Measurements from ENCODE around the gene PLXDC2. TPM values are rescaled to one million over a fixed set of nuclear protein-coding genes. Genes with fewer than 3 reads are reported as not detected.

Gene PLXDC2
- total RNA-seq, 2 experiments from 2014 or later, result 0.04 TPM; not detected in 1

DNA sequence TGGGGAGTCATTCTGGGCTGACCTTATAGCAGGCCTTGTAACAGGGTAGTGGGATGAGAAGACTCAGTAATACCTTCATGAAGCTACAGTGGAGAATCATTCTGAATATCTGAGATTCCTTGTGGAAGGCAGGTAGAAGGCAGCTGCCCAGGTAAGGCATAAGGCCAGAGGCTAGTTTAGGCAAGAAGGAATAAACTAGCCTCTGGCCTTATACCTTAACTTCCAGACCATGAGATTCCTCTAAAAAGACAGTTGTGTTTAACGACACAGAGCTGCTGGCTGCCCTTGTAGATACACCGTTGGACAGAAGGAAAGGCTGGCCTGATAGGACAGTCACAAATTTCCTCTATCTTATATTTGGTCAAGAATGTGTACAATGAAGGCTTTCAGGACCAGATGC, 268.2 kb downstream of the PLXDC2 start:
- Mint-ChIP-seq H3K27me3 (no peaks in the 10 kb centered on the region), H3K4me1 (no peaks in the 10 kb centered on the region), H3K27ac (no peak overlapping the region), H3K9me3 (peaks cover 2% of the 10 kb centered on the region), H3K36me3 (no peaks in the 10 kb centered on the region), H3K4me3 (no peak overlapping the region)
- DNase-seq, result no peak

DNA sequence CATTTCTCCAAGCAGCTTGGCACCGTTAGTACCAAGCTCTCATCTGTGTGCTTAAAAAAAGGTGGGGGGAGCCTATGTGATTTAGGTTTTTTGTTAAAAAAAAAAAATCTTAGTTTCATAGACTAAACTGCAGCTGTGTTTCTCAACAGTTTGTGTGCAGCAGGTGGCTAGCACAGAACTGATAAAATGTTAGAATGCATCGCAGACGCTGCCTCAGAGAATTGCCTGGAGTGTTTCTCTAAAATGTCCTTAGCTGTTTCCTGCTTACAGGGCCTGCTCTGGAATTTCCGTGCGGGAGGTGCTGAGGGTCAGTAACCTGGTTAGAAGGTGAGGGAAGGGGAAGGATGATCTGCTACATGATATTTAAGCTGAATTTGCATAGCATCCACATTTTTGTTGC, 268.9 kb downstream of the PLXDC2 start:
- H3K36me3 Mint-ChIP-seq, result no peaks in the 10 kb centered on the region

DNA sequence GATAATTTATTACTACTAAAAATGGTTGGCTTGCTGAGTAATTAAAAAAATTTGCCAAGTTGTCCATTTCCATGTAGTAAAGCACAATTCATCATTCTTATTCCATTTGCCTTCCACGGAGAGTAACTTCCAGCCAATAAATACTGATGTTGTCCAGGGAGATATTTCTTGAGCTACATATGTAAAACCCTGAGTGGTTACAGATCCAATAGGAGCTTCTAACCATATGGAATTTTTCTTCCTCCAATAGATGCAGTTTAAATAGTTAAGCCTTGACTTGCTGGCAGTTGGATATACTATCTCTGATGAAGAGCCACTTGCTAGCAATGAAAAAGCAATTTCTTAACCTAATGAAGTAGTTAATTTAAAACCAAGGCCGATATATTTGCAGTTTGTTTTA, 271.1 kb downstream of the PLXDC2 start:
- Mint-ChIP-seq H3K27ac (no peak overlapping the region), H3K36me3 (no peaks in the 10 kb centered on the region), H3K4me1 (no peaks in the 10 kb centered on the region), H3K9me3 (peaks cover 3% of the 10 kb centered on the region), H3K4me3 (no peak overlapping the region), H3K27me3 (no peaks in the 10 kb centered on the region)
- no peak for DNase-seq

More for the DNA sequence above, 268.9 kb downstream of the PLXDC2 start:
- Mint-ChIP-seq H3K4me3 (no peak overlapping the region), H3K27me3 (no peaks in the 10 kb centered on the region), H3K4me1 (no peaks in the 10 kb centered on the region), H3K9me3 (peaks cover 2% of the 10 kb centered on the region), H3K27ac (no peak overlapping the region)
- DNase-seq, result no peak

DNA sequence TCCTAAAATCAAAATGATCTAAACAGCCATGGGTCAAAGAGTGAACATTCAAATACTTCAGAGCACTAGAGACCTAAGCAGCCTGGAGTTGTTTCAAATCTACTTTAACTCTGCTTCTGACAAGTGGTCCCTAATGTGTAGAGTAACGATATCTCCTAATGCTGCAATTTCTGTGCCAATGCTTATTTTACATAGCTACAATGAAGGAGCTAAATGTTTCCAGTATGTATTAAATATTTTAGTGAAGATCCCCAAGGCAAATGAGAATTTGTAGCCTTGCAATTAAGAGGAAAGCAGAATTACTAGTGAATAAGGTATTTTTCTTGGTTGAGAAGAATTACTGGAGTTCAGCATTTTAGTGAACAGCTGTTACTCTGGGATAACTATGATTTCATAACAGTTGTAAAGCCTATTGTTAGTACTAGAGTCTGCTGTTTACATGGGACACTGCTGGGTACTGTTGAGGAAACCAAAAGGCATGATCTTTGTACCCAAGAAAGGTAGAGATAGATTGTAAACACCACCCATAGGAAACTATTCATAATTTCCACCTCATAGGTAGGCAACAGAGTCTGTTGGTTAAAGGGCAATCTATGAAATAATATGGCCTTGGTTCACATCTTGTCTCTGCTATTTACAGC, 271.9 kb downstream of the PLXDC2 start:
- peaks cover 5% of the 10 kb centered on the region for H3K9me3 Mint-ChIP-seq
- H3K4me3 Mint-ChIP-seq, result no peak overlapping the region
- H3K27ac Mint-ChIP-seq, result no peak overlapping the region
- no peaks in the 10 kb centered on the region for H3K4me1 Mint-ChIP-seq
- H3K27me3 Mint-ChIP-seq, result no peaks in the 10 kb centered on the region
- no peak for DNase-seq
- no peaks in the 10 kb centered on the region for H3K36me3 Mint-ChIP-seq

DNA sequence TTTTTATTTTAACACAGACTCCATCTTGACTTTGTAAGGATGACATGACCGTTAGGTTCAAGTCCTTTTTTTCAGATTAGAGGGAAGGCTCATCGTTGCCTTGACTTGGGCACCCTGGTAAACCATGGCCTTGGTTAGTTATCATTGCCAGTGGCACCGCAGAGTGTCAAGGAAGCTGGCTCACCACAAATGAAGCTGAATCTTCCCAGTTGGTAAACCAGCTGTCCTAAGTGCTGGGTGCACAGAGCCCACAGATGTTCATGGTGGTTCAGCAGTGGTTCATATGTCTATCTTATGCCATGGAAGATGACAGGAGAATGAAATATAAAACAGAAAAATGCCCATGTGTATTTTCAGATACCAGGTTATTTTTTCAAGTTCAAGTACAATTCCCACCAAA, 273.6 kb downstream of the PLXDC2 start:
- Mint-ChIP-seq H3K9me3 (peaks cover 5% of the 10 kb centered on the region), H3K27me3 (no peaks in the 10 kb centered on the region), H3K36me3 (no peaks in the 10 kb centered on the region), H3K4me3 (no peak overlapping the region), H3K27ac (no peak overlapping the region), H3K4me1 (no peaks in the 10 kb centered on the region)
- DNase-seq, result no peak

DNA sequence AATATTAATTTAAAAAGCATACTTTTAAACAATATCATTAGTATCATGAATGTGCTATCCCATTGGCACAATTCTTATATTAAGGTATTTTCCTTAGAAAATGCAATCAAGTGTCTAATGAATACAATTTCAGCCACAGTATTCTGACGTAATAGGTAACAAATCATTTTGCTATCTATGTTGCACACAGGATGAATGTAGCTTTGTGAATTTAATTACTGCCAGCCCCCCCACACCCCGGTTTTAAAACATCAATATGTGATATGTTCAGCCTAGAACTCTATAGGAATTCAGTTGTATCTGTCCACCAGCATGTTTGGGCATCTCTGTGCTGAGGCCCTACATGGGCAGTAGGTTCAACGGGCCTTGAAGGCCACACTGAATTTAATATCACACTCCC, 274.6 kb downstream of the PLXDC2 start:
- Mint-ChIP-seq H3K36me3 (no peaks in the 10 kb centered on the region), H3K9me3 (peaks cover 5% of the 10 kb centered on the region)
- DNase-seq, result no peak

DNA sequence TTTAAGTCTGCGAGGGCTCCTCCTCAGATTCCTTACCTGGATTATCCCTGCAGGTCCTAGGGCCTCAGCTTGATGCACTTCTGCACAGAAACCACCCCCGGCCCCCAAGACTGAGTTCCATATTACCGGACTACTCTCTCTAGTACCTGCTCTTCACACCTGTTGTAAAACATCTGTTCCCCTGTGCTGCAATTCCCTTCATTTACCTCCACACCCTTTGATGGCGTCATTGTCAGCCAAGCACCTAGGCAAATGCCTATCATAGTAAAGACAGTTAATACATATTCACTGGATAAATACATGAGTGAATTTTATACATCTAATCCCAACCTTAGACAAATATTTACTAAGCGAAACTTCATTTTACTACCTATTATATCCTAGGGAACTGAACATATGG, 275.5 kb downstream of the PLXDC2 start:
- Mint-ChIP-seq H3K4me1 (no peaks in the 10 kb centered on the region), H3K27me3 (no peaks in the 10 kb centered on the region)

More for the DNA sequence above, 274.6 kb downstream of the PLXDC2 start:
- Mint-ChIP-seq H3K27ac (no peak overlapping the region), H3K4me1 (no peaks in the 10 kb centered on the region), H3K4me3 (no peak overlapping the region), H3K27me3 (no peaks in the 10 kb centered on the region)

DNA sequence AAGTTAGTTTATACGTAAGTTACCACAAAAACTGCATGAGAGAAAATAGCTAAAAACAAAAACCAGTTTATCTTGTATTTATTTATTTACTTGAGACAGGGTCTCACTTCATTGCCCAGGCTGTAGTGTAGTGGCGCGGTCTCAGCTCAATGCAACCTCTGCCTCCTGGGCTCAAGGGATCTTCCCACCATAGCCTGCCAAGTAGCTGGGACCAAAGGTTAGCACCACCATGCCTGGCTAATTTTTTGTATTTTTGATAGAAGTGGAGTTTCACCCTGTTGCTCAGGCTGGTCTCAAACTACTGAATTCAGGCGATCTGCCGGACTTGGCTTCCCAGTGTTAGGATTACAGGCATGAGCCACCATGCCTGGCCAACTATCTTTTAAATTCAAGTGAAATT, 277.4 kb downstream of the PLXDC2 start:
- no peak for DNase-seq
- Mint-ChIP-seq H3K4me1 (no peaks in the 10 kb centered on the region), H3K36me3 (no peaks in the 10 kb centered on the region), H3K27ac (no peak overlapping the region), H3K4me3 (no peak overlapping the region), H3K27me3 (no peaks in the 10 kb centered on the region), H3K9me3 (peaks cover 5% of the 10 kb centered on the region)

More for the DNA sequence above, 275.5 kb downstream of the PLXDC2 start:
- Mint-ChIP-seq H3K27ac (no peak overlapping the region), H3K36me3 (no peaks in the 10 kb centered on the region), H3K9me3 (peaks cover 5% of the 10 kb centered on the region), H3K4me3 (no peak overlapping the region)
- DNase-seq, result no peak

DNA sequence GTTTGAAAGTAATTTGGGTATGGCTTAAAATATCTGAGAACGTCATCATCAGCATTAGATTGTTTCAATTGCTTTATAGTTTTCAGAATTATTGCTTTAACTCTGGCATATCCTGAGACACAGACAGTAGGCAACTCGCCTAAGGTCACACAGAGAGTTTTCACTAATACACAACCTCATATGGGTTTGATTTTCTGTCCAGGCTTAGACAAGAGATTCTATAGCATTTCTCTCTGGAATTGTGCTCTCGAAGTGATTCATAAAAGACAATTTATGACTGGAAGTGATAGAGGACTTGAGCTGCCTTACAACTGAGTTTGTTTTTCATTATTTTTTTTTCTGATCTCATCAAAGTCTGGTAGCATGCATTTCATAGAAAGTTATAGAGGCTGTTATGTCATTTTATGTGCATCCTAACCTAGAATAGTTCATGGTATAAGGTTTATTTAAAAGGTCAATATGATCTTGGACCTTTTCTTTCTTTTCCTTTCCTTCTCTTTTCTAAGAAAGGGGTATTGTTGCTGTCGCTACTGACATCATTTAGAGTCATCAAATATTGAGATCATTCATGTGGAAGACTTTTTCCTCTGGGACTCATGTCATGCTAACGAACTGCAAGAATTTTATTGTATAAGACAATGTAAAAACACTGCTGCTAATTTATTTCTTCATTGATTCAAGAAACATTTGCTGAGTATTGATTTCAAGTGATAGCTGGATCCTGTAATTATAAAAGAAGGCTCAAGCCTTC, 278.2 kb downstream of the PLXDC2 start:
- H3K9me3 Mint-ChIP-seq, result peaks cover 5% of the 10 kb centered on the region
- no peaks in the 10 kb centered on the region for H3K27me3 Mint-ChIP-seq
- no peak overlapping the region for H3K27ac Mint-ChIP-seq
- no peaks in the 10 kb centered on the region for H3K36me3 Mint-ChIP-seq
- no peak for DNase-seq
- H3K4me3 Mint-ChIP-seq, result no peak overlapping the region
- H3K4me1 Mint-ChIP-seq, result no peaks in the 10 kb centered on the region

DNA sequence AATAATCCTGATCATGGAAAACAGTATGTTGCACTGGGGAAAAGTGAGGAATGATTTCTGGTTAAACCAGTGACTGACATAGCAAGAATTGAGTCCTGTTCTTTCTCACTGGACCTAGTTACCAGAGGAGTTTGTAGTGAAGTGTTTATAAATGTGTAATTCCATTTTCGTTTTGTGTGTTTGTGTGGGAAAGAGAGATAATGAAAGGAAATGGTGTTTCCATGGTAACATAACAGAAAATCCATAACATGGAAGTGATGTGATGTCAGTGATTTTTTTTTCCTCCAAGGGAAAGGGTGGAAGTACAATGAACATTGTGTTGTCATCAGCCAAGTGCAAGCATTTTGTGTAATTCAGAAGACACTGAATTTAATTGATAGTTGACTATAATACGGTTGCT, 283.9 kb downstream of the PLXDC2 start:
- Mint-ChIP-seq H3K9me3 (peaks cover 2% of the 10 kb centered on the region), H3K4me1 (no peaks in the 10 kb centered on the region), H3K27me3 (no peaks in the 10 kb centered on the region), H3K27ac (no peak overlapping the region), H3K36me3 (no peaks in the 10 kb centered on the region), H3K4me3 (no peak overlapping the region)
- no peak for DNase-seq

DNA sequence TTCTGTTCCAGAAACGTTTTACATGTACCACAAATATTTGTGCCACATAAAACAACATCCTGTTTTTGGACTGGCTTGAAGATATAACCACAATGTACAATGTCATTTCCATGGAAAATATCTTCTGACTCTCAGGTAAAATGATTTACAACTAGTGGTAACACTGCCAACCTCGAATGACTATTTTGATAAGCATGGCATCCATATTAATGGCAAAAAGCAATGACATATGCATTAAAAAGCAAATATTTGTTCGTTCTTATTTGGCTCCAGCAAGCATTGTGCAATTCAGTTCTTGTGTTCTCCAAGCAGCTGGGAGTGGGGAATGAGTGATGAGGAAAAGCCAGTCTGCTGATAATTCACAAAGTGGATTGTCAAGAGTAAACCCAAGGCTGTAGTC, 289.0 kb downstream of the PLXDC2 start:
- no peak for DNase-seq
- H3K36me3 Mint-ChIP-seq, result no peaks in the 10 kb centered on the region

DNA sequence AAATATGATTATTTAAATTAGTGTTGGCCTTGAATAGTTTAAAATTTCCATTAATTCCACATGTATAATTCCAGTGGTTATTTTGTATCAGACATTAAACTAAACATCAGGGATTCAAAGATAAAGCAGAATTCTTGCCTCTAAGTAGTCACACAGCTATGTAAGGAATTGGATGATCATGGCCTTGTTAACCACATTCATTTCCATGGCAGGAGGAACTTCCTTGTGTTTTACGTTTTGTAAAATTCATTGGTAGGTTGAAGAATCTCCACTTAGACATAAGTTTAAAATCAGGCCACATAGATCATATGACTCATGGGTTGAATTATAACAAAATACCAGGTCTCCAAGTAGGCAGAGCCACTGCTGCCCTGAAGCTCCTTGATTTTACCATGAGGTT, 289.7 kb downstream of the PLXDC2 start:
- H3K9me3 Mint-ChIP-seq, result peaks cover 2% of the 10 kb centered on the region
- no peak overlapping the region for H3K4me3 Mint-ChIP-seq
- no peak for DNase-seq
- no peaks in the 10 kb centered on the region for H3K27me3 Mint-ChIP-seq
- H3K36me3 Mint-ChIP-seq, result no peaks in the 10 kb centered on the region
- H3K4me1 Mint-ChIP-seq, result no peaks in the 10 kb centered on the region
- no peak overlapping the region for H3K27ac Mint-ChIP-seq

More for the DNA sequence above, 289.0 kb downstream of the PLXDC2 start:
- peaks cover 2% of the 10 kb centered on the region for H3K9me3 Mint-ChIP-seq
- H3K4me1 Mint-ChIP-seq, result no peaks in the 10 kb centered on the region
- H3K4me3 Mint-ChIP-seq, result no peak overlapping the region
- no peak overlapping the region for H3K27ac Mint-ChIP-seq
- no peaks in the 10 kb centered on the region for H3K27me3 Mint-ChIP-seq

DNA sequence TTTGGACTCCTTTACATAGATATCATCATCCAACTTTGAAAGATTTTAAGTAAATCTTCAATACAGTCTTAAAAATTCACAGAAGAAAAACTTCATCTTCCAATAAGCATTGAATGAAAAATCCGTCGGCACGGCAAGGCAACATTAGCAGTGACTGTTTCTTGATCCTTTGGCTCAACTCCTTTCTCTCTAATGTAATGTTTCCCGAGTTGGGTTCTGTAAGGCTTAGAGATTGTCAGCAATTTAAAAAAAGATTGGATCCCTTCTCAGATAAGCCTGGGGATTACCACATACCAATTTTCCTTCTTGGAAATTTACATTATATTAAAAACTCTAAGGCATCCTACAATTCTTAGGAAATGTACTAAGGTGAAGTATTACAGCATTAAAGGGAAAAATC, 291.8 kb downstream of the PLXDC2 start:
- Mint-ChIP-seq H3K27ac (no peak overlapping the region), H3K4me1 (no peaks in the 10 kb centered on the region), H3K36me3 (no peaks in the 10 kb centered on the region), H3K4me3 (no peak overlapping the region), H3K27me3 (no peaks in the 10 kb centered on the region), H3K9me3 (peaks cover 2% of the 10 kb centered on the region)
- no peak for DNase-seq

DNA sequence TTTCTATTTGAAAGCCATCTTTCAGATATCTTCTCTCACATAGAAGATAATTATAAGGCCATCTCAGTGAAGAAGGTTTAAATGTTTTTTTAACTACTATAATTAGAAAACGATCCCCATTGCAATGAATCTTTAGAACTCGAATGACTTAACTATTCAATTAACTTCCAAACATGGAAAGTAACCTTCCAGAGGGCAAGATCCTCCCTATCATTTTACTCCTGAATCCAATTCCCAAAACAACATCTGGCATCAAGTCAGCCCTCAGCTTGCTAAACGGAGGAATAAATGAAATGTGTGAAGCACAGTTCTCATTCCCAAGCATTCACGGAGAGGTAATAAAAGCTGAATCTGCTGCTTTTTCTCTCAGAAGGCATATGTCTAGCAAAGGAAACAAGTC, 293.4 kb downstream of the PLXDC2 start:
- no peak overlapping the region for H3K27ac Mint-ChIP-seq
- H3K9me3 Mint-ChIP-seq, result no peaks in the 10 kb centered on the region
- H3K36me3 Mint-ChIP-seq, result no peaks in the 10 kb centered on the region
- H3K4me1 Mint-ChIP-seq, result no peaks in the 10 kb centered on the region
- H3K27me3 Mint-ChIP-seq, result no peaks in the 10 kb centered on the region
- DNase-seq, result no peak
- H3K4me3 Mint-ChIP-seq, result no peak overlapping the region

DNA sequence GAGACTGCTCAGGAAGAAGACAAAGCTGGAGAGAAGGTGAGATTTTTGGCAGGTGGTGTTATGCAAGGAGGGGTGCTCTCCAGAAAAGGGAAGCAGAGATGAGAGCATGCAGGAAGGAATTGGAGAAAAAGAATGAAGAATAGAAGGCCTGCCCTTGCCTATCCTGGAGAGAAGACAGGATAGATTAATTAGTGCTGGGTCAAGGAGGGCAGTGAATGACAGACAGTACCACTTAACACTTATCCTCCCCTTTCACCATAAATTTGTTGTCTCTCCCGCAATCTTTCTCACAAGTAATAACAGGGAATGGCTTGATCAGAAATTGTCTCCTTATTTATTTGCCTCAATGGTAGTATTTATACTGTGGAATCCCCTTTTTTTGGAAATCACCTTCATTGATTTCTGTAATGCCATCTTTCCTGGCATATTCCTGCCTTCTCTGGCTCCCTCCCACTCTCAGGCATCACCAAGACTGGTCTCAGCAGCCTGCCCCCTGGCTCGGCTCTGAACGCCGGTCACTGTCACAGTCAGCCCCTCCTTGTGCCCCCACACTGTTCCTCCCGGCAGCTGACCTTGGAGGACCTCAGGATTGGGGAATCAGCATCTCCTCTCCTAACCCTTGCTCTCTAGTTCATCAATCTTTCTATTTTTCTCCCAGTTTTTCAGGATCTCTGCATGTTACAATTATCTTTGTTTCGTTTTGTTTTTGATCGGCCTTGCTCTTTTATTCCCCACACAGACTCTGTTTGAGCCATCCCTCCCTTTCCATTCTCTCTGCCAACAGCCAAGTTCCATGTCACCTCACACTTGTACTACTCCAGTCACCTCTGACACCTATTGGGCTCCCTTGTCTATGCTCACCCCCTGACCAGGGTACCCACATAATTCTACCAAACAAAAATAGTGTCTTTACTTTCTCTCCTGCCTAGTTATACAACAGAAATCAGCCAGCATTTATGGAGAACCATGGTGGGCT, 294.2 kb downstream of the PLXDC2 start:
- Mint-ChIP-seq H3K27me3 (no peaks in the 10 kb centered on the region), H3K27ac (no peak overlapping the region), H3K4me3 (no peak overlapping the region), H3K9me3 (no peaks in the 10 kb centered on the region), H3K4me1 (no peaks in the 10 kb centered on the region), H3K36me3 (no peaks in the 10 kb centered on the region)
- no peak for DNase-seq
